Urothelium cell line (cell line): ENCODE data around the gene CHPF2.
A peak's percentile ranks its signal among the peaks of the same experiment; 100 is the strongest.

Source experiments
- DNase-seq: peaks from one replicate; pipeline ENCODE4 v3.0.0; 2011; ENCODE audit warnings: low spot score, mixed read lengths
- FAIRE-seq: peaks from 2 replicates; lab custom pipeline; 2011; peaks lifted over from hg19 to GRCh38; lab: Jason Lieb, UNC

CHPF2 gene

DNA sequence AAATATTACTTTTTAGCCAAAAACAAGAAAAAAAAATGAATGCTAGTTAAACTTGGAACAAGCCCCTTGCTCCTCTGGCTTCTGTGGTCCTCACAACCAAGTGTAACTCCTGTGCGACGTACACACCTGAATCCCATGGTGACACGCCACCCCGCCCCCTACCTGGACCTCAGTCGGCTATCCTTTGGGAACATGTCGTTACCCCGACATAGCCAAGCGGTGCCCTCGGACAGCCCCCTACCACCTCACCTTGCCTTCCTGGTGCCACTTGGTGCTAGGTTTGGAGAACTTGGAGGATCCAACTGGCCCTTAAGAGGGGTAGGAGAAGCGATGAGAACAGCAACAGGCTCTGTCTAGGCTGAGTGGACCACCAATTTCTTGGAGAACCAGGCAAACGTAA, 28.2 kb downstream of the CHPF2 start:
- FAIRE-seq (no peak), DNase-seq (no peak)

DNA sequence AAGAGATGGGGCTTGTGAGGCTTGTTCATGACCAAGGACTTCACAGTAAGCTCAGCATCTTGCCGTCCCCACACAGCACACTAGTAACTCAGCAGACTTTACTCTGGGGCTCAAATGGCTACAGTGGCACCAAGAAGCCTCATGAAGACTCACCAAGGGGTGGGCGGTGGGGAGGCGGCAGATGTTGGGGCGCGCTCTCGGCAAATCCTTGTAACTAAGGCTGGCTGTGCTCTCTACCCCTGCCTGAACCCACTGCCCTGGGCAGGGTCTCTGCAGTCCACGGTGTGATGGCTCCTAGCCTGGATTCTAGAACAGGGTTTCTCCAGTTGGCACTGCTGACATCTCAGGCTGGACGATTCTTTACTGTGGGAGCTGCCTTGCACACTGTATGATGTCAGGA, 28.6 kb downstream of the CHPF2 start:
- DNase-seq = no peak
- FAIRE-seq = no peak

DNA sequence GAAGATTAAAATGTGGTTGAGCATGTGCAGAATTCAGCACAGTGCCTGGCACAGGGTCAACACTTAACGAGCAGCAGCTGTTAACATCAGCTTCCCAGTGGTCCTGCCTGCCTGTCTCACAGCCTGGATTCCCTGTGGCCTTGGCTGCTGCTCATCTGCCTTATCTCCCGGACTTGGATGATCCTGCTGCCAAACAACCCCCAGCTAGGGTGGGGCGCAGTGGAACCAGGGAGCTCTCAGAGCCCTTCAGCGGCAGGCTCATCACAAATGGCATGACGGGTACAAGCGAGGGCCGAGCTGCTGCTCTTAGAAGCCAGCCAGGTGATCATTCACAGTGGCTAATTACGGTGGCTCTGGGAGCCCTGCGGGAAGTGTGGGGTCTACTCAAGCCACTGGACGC, 29.2 kb downstream of the CHPF2 start:
- FAIRE-seq (no peak), DNase-seq (no peak)

DNA sequence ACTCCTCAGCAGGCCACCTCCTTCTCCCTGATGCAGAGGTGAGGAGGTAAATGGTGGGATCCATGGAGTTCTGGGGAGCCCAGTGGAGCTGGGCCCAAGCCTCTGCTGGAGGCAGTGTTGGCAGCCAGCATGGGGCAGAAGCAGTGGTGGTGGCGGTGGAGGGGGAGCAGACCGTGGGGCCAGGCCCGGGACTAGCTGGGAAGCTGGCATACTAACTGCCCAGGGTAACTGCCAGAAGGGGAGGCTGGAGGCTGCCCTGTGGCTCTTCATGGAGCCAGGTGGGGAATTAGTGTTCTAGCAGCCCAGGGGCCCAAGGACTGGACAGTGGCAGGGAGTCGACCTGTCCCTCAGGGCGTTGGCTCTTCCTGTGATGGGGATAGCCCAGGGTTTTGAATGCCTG, 32.3 kb downstream of the CHPF2 start:
- FAIRE-seq = no peak
- no peak for DNase-seq

DNA sequence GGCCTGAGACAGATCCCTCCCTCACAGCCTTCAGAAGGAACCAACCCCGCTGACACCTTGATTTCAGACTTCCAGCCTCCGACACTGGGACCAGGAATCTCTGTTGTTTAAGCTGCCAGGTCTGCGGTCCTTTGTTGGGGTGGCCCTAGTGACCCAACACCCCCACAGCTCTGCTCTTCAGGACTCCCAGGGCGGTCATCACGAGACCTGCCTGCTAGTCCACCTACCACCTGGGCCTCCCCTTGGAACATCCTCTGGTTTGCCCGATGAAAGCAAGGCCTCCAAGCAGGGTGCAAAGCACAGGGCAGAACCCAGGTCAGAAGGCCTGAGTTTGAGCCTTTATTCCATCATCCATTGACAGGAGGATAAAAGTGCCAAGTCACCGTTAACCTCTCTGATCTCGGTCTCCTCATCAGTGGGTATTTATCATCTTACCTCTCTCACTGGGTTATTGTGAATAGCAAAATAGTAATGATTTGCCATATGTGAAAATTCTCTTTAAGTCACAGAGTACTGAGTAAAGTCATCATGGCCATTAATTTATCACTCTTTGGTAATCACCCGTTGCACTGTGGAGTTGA, 33.2 kb downstream of the CHPF2 start:
- DNase-seq (no peak), FAIRE-seq (no peak)

DNA sequence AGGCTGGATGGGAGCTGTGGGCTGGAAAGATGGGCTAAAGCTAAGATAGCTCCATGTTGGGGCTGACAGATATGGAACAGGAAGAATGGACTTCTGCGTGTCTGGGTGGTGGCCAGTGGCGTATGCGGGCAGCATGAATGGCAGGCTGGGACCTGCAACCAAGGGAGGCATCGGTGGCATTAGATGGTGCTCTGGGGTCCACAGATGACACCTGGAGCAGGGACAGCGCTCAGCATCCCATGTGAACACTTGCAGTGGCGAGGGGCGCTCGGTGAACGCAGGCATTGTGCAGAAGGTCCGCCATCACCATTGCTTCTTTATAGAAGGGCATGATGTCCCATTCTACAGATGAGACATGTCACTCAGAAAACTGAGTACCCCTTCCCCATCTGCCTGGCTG, 37.2 kb downstream of the CHPF2 start:
- FAIRE-seq (no peak), DNase-seq (no peak)

DNA sequence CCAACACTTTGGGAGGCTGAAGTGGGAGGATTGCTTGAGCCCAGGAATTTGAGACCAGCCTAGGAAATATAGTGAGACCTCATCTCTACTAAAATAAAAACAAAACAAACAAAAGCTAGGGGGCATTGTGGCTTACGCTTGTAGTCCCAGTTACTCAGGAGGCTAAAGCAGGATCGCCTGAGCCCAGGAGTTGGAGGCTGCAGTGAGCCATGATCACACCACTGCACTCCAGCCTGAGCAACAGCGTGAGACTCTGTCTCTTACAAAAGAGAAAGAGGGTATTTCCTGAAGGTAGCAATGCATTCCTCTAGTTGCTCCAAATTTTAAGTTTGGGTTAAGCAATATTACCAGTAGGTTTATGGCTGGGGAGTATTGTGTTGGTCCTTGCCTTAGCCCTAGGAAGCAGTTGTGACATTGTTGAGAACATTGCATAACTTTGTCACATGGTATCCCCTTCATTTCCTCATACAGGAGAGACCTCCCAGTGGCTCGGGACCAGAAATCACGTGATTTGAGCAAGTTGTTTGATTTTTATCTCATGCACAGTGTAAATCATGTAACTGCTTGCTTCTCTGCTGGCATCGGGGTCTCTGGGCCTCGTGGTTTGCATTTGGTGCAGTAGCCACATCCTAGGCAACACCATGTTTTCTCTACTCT, 39.5 kb downstream of the CHPF2 start:
- DNase-seq (no peak), FAIRE-seq (no peak)

DNA sequence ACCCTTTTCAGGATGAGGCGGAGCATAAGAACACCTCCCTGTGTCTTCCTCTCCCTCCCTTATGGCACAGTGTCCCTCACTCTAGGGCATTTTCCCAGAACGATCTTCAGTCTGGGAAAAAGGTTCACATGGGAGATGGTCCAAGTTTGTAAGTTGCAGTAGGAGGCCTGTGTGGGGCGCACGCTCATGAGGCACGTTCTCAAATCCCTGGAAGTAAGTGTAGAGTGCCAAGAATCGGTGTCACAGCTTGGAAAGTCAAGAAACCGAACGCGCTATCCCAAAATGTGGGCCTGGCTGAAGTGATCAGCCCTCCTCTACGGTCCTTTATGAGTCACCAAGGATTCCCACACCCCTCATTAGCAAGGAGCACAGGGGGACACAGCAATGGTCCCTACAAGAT, 40.1 kb downstream of the CHPF2 start:
- no peak for DNase-seq
- no peak for FAIRE-seq

DNA sequence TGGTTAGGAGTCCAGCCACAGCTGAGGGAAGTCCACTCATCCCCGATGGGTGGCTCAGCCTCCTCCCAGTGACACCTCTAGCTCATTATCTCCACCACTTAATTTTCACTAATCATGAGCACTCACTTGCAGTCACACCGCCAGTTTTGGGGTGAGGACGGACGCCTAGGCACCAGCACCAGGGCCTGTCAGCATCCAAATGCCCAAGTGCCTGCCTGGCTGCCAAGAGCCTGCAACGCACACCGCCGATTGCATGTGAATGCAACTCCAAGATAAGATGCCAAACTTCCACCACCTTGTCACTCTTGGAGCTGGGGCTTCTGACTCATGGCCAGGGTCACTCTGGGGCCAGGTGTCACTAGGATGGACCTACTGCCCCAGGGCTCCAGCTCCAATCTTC, 40.6 kb downstream of the CHPF2 start:
- DNase-seq (no peak), FAIRE-seq (no peak)

DNA sequence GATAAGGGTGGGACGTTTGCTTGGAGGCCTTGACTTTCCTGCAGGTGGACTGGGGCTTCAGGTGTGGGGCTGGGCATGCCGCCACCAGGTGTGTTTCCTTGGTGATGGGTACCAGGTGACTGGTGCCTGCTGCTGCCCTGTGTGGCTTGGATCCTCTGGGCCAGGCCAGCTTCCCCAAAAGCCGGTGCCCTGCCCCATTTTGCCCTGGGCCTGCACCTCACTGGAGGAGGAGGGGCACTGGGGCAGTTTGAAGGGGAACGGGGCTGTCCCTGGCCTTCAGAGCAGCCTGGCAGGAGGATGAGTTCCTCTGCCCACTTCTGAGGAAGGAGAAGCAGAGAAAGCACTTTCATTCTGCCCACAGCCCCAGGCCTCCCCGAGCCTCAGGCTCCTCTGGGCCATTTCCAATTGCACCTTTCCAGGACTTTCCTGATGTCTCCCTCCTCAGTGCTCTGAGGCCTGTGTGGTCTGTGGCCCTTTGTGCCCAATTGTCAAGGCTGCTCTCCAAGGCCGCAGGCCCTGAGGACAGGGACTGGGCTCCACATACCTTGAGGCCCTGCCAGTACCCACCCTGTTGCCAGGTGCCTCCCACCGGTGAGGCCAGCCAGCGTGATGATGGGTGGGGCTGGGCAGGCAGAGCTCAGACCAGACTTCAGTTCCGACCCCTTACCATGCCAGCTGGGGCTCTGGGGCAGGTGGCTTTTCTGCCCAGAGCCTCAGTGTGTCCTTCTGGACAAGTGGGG, 41.5 kb downstream of the CHPF2 start:
- FAIRE-seq = no peak
- no peak for DNase-seq

DNA sequence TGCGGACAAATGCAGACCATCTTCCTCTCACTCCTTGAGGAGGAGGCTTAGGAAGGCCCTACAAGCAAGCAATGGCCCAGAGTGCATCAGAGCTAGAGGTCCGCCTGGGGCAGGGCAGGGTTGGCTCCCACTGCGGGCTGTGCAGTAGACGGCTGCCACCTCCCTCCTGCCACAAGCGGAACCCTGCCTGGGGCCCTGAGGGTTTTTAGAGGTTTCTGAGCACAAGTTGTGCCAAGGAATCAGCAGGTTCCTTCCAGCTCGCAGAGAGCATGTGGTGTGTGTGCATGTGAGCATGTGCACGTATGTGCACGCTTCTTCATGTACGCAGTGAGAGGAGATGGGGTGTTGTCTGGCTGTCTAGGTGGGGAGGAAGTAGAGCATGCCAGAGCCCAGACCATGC, 42.1 kb downstream of the CHPF2 start:
- no peak for FAIRE-seq
- DNase-seq = no peak

DNA sequence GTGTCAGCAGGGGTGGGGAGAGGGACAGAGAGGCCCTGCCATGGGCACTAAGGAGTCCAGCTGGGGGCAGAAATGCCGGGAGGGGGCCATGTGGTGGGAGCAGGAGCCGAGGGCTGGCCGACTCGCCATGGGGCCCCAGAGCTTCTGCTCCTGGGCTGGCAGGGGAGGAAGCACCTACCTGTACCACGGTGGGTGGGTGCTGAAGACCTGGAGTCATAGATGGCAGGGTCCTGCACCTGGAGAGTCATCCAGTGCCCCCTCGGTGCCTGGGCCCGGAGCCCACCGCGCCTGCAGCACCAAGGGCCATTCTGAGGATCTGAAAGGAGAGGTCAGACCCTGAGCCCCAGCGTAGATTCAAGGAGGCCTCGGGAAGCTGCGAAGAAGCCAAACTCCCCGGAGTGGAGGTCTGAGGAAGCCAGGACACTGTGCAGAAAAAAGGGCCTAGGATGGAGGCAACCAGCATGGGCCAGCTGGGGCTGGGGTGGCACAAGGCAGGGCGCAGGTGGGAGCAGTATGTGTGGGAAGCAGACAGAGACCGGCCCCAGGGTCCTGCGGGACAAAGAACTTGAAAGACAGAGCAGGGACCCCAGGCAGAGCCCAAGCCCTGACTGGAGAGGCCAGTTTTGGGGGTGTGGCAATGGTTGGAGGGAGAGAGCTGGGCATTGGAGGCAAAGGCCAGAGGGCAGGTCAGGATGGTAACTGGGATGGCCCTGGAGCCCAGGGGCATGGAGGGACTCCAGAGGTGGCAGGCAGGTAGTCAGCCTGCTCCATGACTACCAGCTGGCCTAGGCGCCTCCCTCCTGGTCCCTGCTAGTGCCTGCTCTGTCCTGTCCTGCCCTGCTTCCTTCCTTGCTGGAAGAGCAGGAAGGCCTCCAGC, 42.9 kb downstream of the CHPF2 start:
- FAIRE-seq (no peak), DNase-seq (no peak)

DNA sequence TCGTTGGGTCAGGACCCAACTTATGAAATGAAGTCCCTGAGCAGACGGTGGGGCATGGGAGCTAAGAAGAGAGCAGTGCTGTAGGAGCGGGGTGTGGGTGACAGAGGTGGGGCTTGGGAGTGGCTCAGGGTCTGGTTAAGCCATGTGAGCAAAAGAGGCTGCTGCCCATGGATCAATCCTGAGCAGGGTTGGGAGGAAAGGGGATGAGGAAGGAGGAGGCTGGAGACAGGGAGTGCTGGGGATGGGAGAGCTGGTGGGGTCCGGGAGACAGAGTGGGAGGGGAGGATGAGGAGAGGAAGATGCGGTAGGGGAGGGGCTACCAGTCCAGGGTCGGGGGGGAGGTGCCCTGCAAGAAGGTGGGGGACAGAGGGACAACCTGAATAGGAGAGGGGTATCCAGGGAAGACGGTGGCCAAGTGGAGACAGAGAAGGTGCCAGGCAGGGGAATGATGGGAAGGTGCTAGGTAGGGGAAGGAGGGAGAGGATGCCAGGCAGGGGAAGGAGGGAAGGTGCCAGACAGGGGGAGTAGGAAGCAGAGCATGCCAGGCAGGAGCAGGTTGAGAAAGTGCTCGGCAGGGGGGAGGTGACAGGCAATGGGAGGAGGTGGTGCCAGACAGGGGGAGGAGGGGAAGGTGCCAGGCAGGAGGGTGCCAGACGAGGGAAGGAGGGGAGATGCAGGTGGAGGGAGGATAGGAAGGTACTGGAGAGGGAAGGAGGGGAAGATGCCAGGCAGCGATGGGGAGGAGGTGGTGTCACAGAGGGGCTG, 43.7 kb downstream of the CHPF2 start:
- DNase-seq = no peak
- FAIRE-seq = no peak

DNA sequence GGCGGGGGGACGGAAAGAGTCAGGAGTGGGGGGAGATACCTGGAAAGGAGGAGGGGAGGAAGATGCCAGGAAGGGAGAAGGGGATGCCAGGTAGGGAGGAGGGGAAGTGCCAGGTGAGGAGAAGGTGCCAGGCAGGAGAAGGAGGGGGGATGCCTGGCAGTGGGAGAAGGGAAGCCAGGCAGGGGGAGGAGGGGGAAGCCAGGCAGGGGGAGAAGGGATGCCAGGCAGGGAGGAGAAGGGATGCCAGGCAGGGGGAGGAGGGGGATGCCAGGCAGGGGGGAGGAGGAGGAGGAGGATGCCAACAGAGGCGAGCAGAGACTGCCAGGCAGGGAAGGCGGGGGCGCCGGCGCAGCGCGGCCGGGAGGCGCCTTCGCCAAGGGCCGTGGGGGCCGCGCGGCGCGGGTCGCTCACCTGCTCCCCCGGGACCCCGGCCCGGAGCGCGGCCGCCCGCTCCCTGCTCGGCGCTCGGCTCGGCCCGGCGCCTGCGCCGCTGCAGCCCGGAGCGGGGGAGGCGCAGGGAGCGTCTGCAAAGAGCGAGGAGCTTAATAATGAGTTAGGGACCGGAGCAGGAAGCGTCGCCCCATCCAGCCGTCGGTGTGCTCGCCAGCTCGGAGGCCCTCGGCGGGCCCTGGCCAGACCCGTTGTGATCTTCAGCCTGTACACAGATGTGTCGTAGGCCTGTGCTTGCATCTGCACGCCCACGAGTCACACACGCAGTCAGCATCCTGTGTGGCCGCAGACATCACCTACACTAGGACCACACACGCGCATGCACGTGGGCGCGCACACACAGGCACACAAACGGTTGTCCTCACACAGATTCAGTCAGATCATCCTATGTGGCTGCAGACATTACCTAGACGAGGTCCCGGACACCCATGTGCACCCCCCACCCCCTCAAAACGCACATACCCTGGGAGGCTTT, 44.6 kb downstream of the CHPF2 start:
- DNase-seq = peak; percentile 46
- FAIRE-seq = no peak

DNA sequence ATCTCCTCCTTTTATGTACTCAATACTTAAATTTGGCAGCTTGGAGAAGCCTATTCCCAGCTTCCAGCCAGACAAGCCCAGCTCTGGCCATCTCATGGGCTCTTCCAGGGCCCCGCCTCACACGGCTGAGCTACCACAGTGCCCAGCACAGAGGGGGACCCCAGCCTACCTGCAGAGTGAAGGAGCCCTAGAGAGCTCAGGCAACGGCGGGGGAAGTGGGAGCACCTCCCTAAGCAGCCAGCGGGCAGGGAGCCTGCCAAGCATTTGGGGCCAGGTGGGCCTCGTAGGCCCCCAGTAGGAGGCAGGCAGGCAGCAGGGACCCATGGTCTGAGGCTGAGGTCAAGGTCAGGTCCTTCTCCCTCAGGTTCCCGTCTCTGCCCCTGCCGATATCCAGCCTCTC, 45.3 kb downstream of the CHPF2 start:
- DNase-seq (no peak), FAIRE-seq (no peak)

DNA sequence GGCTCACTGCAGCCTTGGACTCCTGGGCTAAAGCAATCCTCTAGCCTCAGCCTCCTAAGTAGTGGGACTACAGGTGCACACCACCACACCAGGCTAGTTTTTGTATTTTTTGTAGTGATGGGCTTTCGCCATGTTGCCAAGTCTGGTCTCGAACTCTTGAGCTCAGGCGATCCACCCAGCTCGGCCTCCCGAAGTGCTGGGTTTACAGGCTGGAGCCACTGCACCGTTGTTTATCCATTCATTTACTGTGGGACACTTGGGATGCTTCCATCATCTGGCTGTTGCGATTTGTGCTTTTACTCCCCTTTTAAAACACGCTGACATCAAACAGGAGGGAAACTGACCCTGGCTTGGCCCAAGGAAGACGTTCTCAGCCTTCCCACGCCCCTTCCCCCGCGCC, 46.7 kb downstream of the CHPF2 start:
- FAIRE-seq = no peak

DNA sequence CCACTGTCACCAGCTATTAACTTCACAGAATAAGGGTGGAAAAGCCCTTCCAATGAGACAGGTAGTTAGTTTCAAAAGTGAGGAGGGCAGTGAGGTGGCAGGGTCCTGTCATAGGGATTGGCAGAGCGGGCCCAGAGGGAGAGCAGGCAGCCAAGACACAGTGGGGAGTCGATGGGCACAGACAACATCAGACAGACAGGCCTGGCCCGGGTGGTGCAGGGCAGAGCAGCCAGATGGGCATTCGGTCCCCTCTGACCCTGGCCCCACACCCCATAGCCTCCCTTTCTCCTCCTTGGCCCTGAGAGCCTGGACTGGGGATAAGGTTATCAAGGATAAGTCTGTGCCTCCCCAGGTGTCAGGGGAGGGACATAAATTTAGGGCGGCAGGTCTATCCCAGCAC, 47.6 kb downstream of the CHPF2 start:
- DNase-seq (no peak), FAIRE-seq (no peak)

More for the DNA sequence above, 46.7 kb downstream of the CHPF2 start:
- no peak for DNase-seq

DNA sequence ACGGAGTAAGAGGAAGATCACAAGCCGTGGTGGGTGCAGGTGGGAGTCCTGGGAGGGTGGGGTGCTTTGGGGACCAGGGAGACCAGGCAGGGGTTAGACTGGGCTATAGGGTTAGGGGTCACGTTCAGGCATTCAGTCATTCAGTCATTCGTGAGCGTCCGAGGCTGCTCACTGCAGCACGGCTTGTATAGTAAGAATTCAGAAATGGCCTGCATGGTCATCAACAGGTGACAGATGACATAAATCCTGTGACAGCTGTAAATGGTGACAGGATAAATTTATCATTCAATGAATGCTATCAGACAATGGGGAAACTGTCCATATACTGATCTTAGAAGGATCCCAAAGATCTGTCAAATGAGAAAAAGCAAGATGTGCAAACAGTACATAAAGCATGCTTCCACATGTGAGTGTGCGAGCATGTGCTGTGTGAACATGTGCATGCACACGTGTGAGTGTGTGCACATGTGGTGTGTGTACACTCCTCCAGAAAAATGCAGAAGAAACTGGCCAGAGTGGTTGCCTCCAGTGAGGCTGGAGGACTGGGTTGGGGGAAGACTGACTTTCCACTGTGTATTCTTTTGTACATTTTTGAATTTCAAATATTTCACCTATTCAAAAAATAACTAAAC, 48.2 kb downstream of the CHPF2 start:
- no peak for DNase-seq
- FAIRE-seq = no peak

DNA sequence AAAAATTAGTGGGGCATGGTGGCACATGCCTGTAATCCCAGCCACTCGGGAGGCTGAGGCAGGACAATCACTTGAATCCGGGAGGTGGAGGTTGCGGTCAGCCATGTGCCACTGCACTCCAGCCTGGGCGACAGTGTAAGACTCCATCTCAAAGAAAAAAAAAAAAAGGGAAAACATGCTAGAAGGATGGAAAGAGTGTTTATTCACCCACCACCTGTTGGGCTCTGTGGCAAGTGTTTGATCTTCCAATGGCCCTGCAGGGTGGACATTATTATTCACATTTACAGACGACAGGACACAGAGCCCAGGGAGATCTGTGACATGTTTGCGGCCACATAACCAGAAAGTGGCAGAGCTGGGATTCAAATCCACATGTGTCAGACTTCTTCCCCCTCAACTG, 49.4 kb downstream of the CHPF2 start:
- FAIRE-seq (no peak), DNase-seq (no peak)
